K562 (cell line): ENCODE measurements around the gene ABR. TPM values are rescaled to one million over a fixed set of nuclear protein-coding genes. Genes with fewer than 3 reads are reported as not detected.

Experiments
- ATF4 ChIP-seq: fragments of 450-650 bp; formaldehyde crosslinking; IDR thresholded peaks from 2 replicates; pipeline ENCODE4 v1.4.0; 2022; ENCODE audit warnings: mild to moderate bottlenecking, moderate library complexity
- DEAF1 ChIP-seq: fragments of 450-650 bp; formaldehyde crosslinking; IDR thresholded peaks from 2 replicates; pipeline ENCODE4 v1.4.0; 2020; ENCODE audit warnings: mild to moderate bottlenecking, moderate library complexity
- EHMT2 ChIP-seq: fragments of 450-650 bp; IDR thresholded peaks from 2 replicates; pipeline ENCODE4 v1.6.1; 2018; ENCODE audit warnings: antibody characterized with exemption
- HDAC1 ChIP-seq, 2 experiments: fragments of 450-650 bp; IDR thresholded peaks; 2 replicates each; pipeline ENCODE4 v1.6.1; 2016 to 2017; ENCODE audit warnings: inconsistent platforms in 1 of 2, mild to moderate bottlenecking in 1 of 2, moderate library complexity in 1 of 2
- MYNN ChIP-seq, 2 experiments: sonication (generic); formaldehyde crosslinking in 1 of 2; IDR thresholded peaks; 2 replicates each; pipeline versions ENCODE4 v1.5.0 to v1.6.1; 2016 to 2020; ENCODE audit warnings: antibody characterized with exemption in 1 of 2, missing genetic modification reagents in 1 of 2
- NCOR1 ChIP-seq: fragments of 450-650 bp; IDR thresholded peaks from 2 replicates; pipeline ENCODE4 v1.6.1; 2016; ENCODE audit warnings: mild to moderate bottlenecking, moderate library complexity
- NR0B1 ChIP-seq: fragments of 450-650 bp; IDR thresholded peaks from one replicate; pipeline ENCODE4 v1.6.1; 2018; ENCODE audit warnings: mild to moderate bottlenecking, moderate library complexity; ENCODE audit not compliant: partially characterized antibody
- RBFOX2 ChIP-seq: fragments of 200-400 bp; formaldehyde crosslinking; IDR thresholded peaks from 2 replicates; pipeline ENCODE4 v1.6.1; 2017; ENCODE audit warnings: low read depth, mild to moderate bottlenecking, low read length, moderate library complexity
- SETDB1 ChIP-seq: IDR thresholded peaks from one replicate; pipeline ENCODE4 v1.6.1; 2012; ENCODE audit warnings: low read length, control low read depth, inconsistent platforms
- SFPQ ChIP-seq: fragments of 200-400 bp; formaldehyde crosslinking; IDR thresholded peaks from 2 replicates; pipeline ENCODE4 v1.6.1; 2017; ENCODE audit warnings: mild to moderate bottlenecking, low read depth, low read length, moderate library complexity
- TOE1 ChIP-seq, 2 experiments: fragments of 450-650 bp in 1 of 2; sonication (generic) in 1 of 2; formaldehyde crosslinking in 1 of 2; IDR thresholded peaks; 2 replicates each; pipeline versions ENCODE4 v1.7.1 to v1.8.0; 2016 to 2022; ENCODE audit warnings: borderline replicate concordance in 2 of 2, mild to moderate bottlenecking in 2 of 2, antibody characterized with exemption in 1 of 2, inconsistent platforms in 1 of 2, low read depth in 1 of 2, missing genetic modification reagents in 1 of 2, moderate library complexity in 1 of 2
- U2AF2 ChIP-seq: fragments of 200-400 bp; formaldehyde crosslinking; optimal IDR thresholded peaks from 2 replicates; pipeline ENCODE3; 2017; ENCODE audit warnings: low read depth, mild to moderate bottlenecking, low read length
- XRCC5 ChIP-seq: fragments of 200-400 bp; formaldehyde crosslinking; IDR thresholded peaks from 2 replicates; pipeline ENCODE4 v1.6.1; 2017; ENCODE audit warnings: low read depth, mild to moderate bottlenecking, low read length
- ZNF280A ChIP-seq: fragments of 450-650 bp; IDR thresholded peaks from 2 replicates; pipeline ENCODE4 v1.6.1; 2018; ENCODE audit warnings: mild to moderate bottlenecking, low read depth; ENCODE audit not compliant: partially characterized antibody
- ZNF395 ChIP-seq: fragments of 200-800 bp; sonication (Bioruptor generic); IDR thresholded peaks from 2 replicates; pipeline ENCODE4 v1.6.1; 2017; ENCODE audit warnings: missing genetic modification characterization, missing compliant biosample characterization
- ZNF79 ChIP-seq: fragments of 250-450 bp; sonication (Bioruptor Pico); IDR thresholded peaks from 2 replicates; pipeline ENCODE4 v1.4.0; 2020; ENCODE audit warnings: low read depth, mild to moderate bottlenecking, moderate library complexity
- polyA plus RNA-seq, 8 experiments: library from polyadenylated mRNA; depleted of rRNA in 4 of 8; stranded (reverse) in 5 of 8; unstranded in 3 of 8; fragments of >200 nt; fragmentation: Nextera tagmentation in 2 of 8; fragmentation: Illumina TruSeq in 1 of 8; extraction: Ambion mirVana in 2 of 8; extraction: Trizol in 1 of 8; gene quantifications; 2 replicates each; pipeline versions ENCODE4 v1.2.1 to v1.2.3, GENCODE V29; 2011 to 2014; ENCODE audit warnings: inconsistent platforms in 1 of 8, missing spikeins in 1 of 8
- total RNA-seq, 7 experiments: library from RNA; depleted of rRNA in 6 of 7; stranded (reverse); fragments of >200 nt in 6 of 7; fragmentation: Illumina TruSeq in 2 of 7; extraction: Trizol in 2 of 7; gene quantifications; 2 replicates each; pipeline versions ENCODE4 v1.2.1 to v1.2.3, GENCODE V29; 2011 to 2021; ENCODE audit warnings: low replicate concordance in 1 of 7

ABR gene
- total and polyA plus RNA-seq, 9 of the 15 experiments (the other 6 are each of a cell fraction or from before 2014, with no cell fraction given): 0.07 to 1.6 (median 0.37) TPM; not detected in 1

GRCh38 chr17:996554-997344, 183.0 kb downstream of the ABR start, which contains the start of gene TIMM22 (continued):
- TF ChIP-seq SFPQ: no peak
- no peak for TF ChIP-seq MYNN (IDR thresholded peaks at IDR 0.05)
- TF ChIP-seq MYNN (CRISPR knock-in tag; IDR thresholded peaks at IDR 0.05): no peak
- peak; percentile 58; the same call in 1 of the 2 replicates for TF ChIP-seq DEAF1 (CRISPR knock-in tag)
- TF ChIP-seq SETDB1: no peak
- TF ChIP-seq ZNF79: no peak
- peak; percentile 67; the same call in 1 of the 2 replicates for TF ChIP-seq ZNF395 (CRISPR knock-in tag)
- TF ChIP-seq TOE1 (IDR thresholded peaks at IDR 0.05; ENCODE audit: borderline replicate concordance): peak; percentile 78; the same call in 1 of the 2 replicates
- no peak for TF ChIP-seq TOE1 (CRISPR knock-in tag; IDR thresholded peaks at IDR 0.05; ENCODE audit: borderline replicate concordance, low read depth)
- TF ChIP-seq RBFOX2: peak; percentile 87
- no peak for TF ChIP-seq ZNF280A
- 0 out of 2 replicates have a peak, but pooled peaks have one; percentile 24 for TF ChIP-seq ATF4
- TF ChIP-seq EHMT2: no peak
- no peak for TF ChIP-seq NR0B1
- TF ChIP-seq U2AF2: no peak
- TF ChIP-seq NCOR1: 0 out of 2 replicates have a peak, but pooled peaks have one; percentile 4
- TF ChIP-seq XRCC5: no peak
- TF ChIP-seq HDAC1 (IDR thresholded peaks at IDR 0.05): peak in 1 of 2 experiments; percentile 86; a peak in 2 of 4 replicates
